ENCODE data around the gene TRPM6.
A peak's percentile ranks its signal among the peaks of the same experiment; 100 is the strongest.
"Not testable (repeated sequence)": the region's sequence is repeated elsewhere in the genome, so short reads cannot be mapped to it uniquely, and the experiment has no call there.

The TRPM6 gene

GRCh38 chr9:74859786-74860185, 27.9 kb downstream of the TRPM6 start:
- DNase-seq (ENCODE audit: low read depth) = no peak

GRCh38 chr9:74858751-74859414, 28.8 kb downstream of the TRPM6 start:
- DNase-seq (ENCODE audit: low read depth) = no peak

- DNase-seq (ENCODE audit: low read depth) = no peak
Observed at GRCh38 chr9:74856989-74857388, 30.7 kb downstream of the TRPM6 start.

- no peak for DNase-seq (ENCODE audit: low read depth)
Observed at GRCh38 chr9:74855072-74855471, 32.6 kb downstream of the TRPM6 start.

- not testable (repeated sequence) for DNase-seq (ENCODE audit: low read depth)
Observed at GRCh38 chr9:74853024-74853423, 34.7 kb downstream of the TRPM6 start.

- DNase-seq (ENCODE audit: low read depth) = no peak
Observed at GRCh38 chr9:74848153-74848525, 39.6 kb downstream of the TRPM6 start.

- DNase-seq (ENCODE audit: low read depth) = no peak
Observed at GRCh38 chr9:74847478-74848152, 40.1 kb downstream of the TRPM6 start.

- no peak for DNase-seq (ENCODE audit: low read depth)
Observed at GRCh38 chr9:74846766-74847165, 41.0 kb downstream of the TRPM6 start.

GRCh38 chr9:74838351-74838750, 49.4 kb downstream of the TRPM6 start:
- DNase-seq (ENCODE audit: low read depth) = no peak

GRCh38 chr9:74824654-74825053, 63.1 kb downstream of the TRPM6 start:
- DNase-seq (ENCODE audit: low read depth) = no peak

- no peak for DNase-seq (ENCODE audit: low read depth)
Observed at GRCh38 chr9:74821636-74822035, 66.1 kb downstream of the TRPM6 start.

- DNase-seq (ENCODE audit: low read depth) = no peak
Observed at GRCh38 chr9:74817816-74818215, 69.9 kb downstream of the TRPM6 start.

- DNase-seq (ENCODE audit: low read depth) = no peak
Observed at GRCh38 chr9:74817281-74817810, 70.4 kb downstream of the TRPM6 start.

GRCh38 chr9:74810200-74810599, 77.5 kb downstream of the TRPM6 start:
- no peak for DNase-seq (ENCODE audit: low read depth)

- DNase-seq (ENCODE audit: low read depth) = no peak
Observed at GRCh38 chr9:74804018-74804385, 83.7 kb downstream of the TRPM6 start.

GRCh38 chr9:74803376-74804017, 84.2 kb downstream of the TRPM6 start:
- DNase-seq (ENCODE audit: low read depth) = no peak

GRCh38 chr9:74800226-74800625, 87.5 kb downstream of the TRPM6 start:
- DNase-seq (ENCODE audit: low read depth) = no peak

- no peak for DNase-seq (ENCODE audit: low read depth)
Observed at GRCh38 chr9:74795803-74796202, 91.9 kb downstream of the TRPM6 start.

- no peak for DNase-seq (ENCODE audit: low read depth)
Observed at GRCh38 chr9:74795081-74795480, 92.6 kb downstream of the TRPM6 start.

GRCh38 chr9:74784506-74784905, 103.2 kb downstream of the TRPM6 start:
- DNase-seq (ENCODE audit: low read depth) = no peak

GRCh38 chr9:74783408-74783807, 104.3 kb downstream of the TRPM6 start:
- no peak for DNase-seq (ENCODE audit: low read depth)

- peak; percentile 27 for DNase-seq (ENCODE audit: low read depth)
Observed at GRCh38 chr9:74777136-74777879, 110.4 kb downstream of the TRPM6 start.

- DNase-seq (ENCODE audit: low read depth) = no peak
Observed at GRCh38 chr9:74775396-74775795, 112.3 kb downstream of the TRPM6 start.
